ENCODE measurements around the gene NKX1-2.
A peak's percentile ranks its signal among the peaks of the same experiment; 100 is the strongest.

The NKX1-2 gene

DNA sequence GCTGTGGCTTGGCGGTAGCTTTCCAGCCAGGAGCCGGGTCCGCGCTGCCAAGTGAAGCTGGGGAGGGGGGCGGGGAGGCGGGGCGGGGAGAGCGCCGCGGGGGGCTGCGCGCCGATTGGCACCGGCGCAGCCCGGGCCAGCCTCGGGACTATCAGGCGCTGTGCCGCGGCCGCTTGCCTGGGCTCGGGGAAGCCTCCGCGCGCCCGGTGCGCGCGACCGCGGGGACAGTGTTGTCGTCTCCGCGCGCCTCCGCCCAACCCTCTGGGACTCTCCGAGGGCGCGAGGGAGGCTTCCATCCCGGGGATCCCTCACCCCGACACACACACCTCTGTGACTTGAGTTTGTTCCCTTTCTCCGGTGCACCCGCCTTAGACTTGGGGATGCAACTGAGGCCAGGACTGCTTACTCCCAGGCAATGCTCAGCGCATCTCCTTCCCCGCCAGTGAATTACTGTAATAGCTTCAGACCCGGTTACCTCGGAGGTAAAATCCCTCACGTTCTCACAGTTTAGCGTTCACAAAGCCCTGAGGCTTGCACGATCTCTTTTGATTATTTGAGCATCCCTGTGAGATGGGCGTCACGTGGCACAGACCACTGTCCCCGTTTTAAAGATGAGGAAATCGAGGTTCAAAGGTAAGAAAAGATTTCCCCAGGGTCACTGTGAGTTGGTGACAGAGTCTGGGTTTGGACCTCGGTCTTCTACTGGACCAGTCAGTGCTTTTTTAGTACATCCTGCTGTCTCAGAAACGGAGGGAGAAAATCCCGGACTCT, at the start of gene NKX1-2:
Gene NKX1-2 (minus strand): TSS at position 24 of the 771 bp plus-strand sequence. CDS start 92 bp downstream, outside the sequence.
- Mint-ChIP-seq H3K27ac (no peak within 1 kb of the TSS), H3K4me1 (ENCODE audit: low read depth) (peaks cover 17% of the 10 kb centered on the region), H3K4me3 (peak within 1 kb of the TSS; percentile 67)

DNA sequence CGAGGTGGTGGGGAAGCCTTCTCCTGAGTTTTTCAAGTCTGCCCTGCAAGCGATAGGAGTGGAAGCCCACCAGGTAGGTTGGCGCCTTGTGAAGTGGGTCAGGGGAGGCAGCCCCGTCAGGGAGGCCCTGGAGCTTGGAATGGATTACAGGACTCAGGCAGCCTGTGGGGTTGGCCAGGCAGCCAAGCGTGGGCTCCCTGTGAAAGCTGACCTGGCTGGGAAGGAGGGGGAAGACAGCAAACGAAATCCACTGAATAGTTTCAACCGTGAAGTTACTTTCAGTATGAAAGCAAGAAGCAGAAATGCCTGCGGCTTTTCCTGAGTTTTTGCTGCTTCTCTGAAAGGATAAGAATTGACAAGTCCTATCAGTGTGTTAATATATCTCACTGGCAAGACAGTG, 48.2 kb upstream of the NKX1-2 start:
- H3K9me3 Mint-ChIP-seq (ENCODE audit: low read depth): peaks cover 3% of the 10 kb centered on the region
- H3K27ac Mint-ChIP-seq: no peak overlapping the region
- H3K27me3 Mint-ChIP-seq: no peaks in the 10 kb centered on the region
- H3K36me3 Mint-ChIP-seq: peaks cover 16% of the 10 kb centered on the region
- no peak overlapping the region for H3K4me3 Mint-ChIP-seq
- peaks cover 15% of the 10 kb centered on the region for H3K4me1 Mint-ChIP-seq (ENCODE audit: low read depth)

More for the DNA sequence above, at the start of gene NKX1-2:
- Mint-ChIP-seq H3K9me3 (ENCODE audit: low read depth) (no peaks in the 10 kb centered on the region), H3K36me3 (no peaks in the 10 kb centered on the region), H3K27me3 (peaks cover 39% of the 10 kb centered on the region)

DNA sequence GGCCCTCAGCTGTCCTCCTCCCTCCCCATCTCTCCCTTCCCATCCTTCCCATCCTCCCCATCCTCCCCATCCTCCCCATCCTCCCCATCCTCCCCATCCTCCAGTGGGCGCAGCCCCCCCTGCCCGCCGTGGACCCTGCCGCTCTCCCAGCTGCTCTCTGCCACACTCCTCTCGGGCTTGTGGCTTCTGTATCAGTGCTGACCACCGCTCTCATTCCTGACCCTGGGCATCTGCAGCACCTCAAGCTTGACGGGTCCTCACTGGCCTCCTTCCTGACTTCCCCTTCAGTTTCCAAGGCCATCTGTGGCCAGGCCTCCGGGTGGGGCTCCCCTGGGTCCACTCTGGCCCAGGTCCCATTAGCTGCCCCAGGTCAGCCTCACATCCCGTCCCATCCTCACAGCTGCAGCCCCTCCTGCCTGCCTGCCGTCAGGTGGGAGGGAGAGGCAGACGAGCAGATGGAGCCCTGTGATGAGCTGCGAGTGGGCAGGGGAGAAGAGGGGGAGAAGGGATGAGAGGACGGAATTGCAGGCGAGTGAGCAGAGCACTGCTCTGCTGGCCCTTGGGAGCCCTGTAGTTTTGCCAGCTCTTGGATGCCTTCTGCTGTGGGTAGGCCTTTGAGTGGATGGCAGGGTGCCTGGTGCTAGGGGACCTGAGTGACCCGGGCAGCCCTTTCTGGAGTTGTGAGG, 47.5 kb upstream of the NKX1-2 start:
- peaks cover 18% of the 10 kb centered on the region for H3K4me1 Mint-ChIP-seq (ENCODE audit: low read depth)

DNA sequence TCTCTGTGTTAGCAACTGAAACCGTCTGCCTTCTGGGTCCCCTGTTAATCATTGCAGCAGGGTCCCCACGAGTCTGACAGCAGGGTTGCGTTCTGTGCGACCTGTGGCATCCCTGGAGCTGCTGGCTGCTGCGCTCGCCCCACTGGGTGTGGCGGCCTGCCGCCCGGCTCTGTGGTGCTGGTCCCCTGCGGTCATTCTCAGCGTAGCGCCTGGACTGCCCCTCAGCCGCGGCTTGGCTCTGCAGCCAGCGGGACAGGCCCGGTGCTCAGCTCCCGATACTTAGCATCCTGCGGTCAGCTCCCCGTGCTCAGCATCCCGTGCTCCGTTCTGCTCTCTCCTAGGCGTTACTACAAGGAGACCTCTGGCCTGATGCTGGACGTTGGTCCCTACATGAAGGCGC, 46.8 kb upstream of the NKX1-2 start:
- H3K4me3 Mint-ChIP-seq: no peak overlapping the region
- no peak overlapping the region for H3K27ac Mint-ChIP-seq
- peaks cover 3% of the 10 kb centered on the region for H3K9me3 Mint-ChIP-seq (ENCODE audit: low read depth)
- H3K4me1 Mint-ChIP-seq (ENCODE audit: low read depth): peaks cover 18% of the 10 kb centered on the region
- no peaks in the 10 kb centered on the region for H3K27me3 Mint-ChIP-seq
- peaks cover 15% of the 10 kb centered on the region for H3K36me3 Mint-ChIP-seq

More for the DNA sequence above, 47.5 kb upstream of the NKX1-2 start:
- Mint-ChIP-seq H3K27ac (no peak overlapping the region), H3K36me3 (peaks cover 18% of the 10 kb centered on the region), H3K4me3 (no peak overlapping the region), H3K9me3 (ENCODE audit: low read depth) (peaks cover 3% of the 10 kb centered on the region), H3K27me3 (no peaks in the 10 kb centered on the region)

DNA sequence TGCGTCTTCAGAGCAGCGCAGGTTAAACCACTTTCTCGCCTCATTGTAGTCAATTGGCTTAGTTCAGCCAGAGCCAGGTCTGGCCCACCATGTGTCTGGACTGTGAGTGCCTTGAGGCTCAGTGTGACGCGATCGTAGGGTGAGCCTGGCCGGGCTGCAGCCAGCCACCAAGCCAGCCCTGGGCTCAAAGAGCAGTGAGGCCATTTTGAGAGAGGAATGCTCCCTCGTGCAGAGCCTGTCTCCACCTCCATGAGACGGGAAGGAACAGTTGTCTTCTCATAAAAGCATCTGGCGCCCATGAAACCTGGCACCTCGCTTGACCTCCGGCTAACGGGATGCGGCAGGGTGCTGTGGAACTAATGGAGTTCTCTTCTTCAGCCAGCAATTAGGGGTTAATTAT, 46.3 kb upstream of the NKX1-2 start:
- Mint-ChIP-seq H3K27me3 (no peaks in the 10 kb centered on the region), H3K36me3 (peaks cover 14% of the 10 kb centered on the region), H3K9me3 (ENCODE audit: low read depth) (peaks cover 3% of the 10 kb centered on the region), H3K4me1 (ENCODE audit: low read depth) (peaks cover 18% of the 10 kb centered on the region), H3K27ac (no peak overlapping the region), H3K4me3 (no peak overlapping the region)

DNA sequence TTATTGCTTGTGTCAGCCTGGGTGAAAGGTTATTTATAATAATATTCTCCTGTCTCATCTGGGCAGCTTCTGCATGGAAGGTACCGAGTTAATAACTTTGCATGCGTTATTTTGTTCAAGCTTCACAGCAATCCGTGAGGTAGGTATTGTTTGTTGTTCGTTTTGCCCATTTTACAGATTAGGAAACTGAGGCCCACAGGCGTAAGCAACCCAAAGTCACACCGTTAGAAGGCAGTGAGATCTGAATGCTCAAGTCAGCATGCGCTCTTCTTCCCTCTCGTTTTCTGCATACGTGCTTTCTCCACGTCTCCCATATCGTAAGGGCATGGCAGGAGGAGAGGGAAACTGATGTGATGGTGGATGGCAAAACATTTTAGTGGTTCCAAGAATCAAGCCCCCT, 45.9 kb upstream of the NKX1-2 start:
- H3K36me3 Mint-ChIP-seq: peaks cover 11% of the 10 kb centered on the region
- H3K4me1 Mint-ChIP-seq (ENCODE audit: low read depth): peaks cover 18% of the 10 kb centered on the region
- no peak overlapping the region for H3K27ac Mint-ChIP-seq
- H3K4me3 Mint-ChIP-seq: no peak overlapping the region
- no peaks in the 10 kb centered on the region for H3K27me3 Mint-ChIP-seq
- peaks cover under 1% of the 10 kb centered on the region for H3K9me3 Mint-ChIP-seq (ENCODE audit: low read depth)

DNA sequence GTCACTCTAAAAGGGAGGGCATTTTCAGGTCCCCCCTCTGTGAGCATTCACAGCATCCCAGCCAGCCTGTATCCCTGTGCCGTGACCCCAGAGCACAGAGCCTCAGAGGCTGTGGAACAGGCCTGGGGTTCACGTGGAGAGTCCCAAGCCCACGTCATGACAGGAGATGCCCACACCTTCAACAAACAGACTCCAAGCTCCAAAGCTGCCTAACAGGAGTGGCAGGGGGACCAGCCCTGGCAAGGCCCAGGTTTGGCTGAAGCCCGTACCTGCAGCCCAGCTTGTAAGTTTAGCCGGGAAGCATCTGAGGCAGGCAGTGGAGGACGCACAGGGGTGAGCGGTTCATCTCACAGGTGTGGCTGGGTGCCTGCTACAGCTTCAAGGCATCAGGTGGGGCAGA, 45.3 kb upstream of the NKX1-2 start:
- Mint-ChIP-seq H3K36me3 (peaks cover 9% of the 10 kb centered on the region), H3K4me1 (ENCODE audit: low read depth) (peaks cover 18% of the 10 kb centered on the region), H3K4me3 (no peak overlapping the region), H3K9me3 (ENCODE audit: low read depth) (no peaks in the 10 kb centered on the region), H3K27ac (no peak overlapping the region), H3K27me3 (no peaks in the 10 kb centered on the region)

DNA sequence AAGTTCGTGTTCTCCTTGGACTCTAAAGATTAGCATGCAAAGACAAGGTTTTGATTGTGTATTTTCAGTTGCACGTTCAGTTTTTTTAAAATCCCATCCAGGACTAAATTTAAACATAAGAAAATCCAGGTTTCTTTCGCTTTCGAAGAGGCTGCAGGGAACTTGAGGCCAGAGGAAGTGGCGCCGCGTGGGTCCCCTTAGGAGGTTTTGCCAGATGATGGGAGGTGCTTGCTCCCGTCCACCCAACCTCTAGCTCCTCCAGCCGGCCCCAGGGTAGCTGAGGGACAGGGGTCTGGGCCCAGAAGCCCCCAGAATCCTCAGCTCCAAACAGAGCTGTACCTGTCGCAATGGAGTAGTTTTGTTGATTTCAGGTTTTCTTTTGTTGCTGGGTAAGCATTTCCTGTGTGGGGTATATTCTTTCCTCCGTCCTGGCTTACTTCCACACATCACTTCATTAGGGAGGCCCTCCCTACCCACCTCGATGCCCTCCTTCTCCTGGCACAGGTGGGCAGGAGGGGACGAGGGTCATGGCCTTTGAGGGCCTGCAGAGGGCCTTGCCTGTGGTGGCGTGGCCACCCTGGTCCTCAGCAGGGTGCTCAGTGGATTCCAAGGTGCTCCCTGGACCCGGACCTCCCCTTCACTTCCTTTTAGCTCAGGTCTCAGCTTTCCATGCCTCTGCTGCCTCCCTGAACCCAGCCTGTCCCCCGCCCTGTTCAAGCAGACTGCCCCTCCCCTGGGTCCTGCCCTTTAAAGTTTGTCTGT, 44.4 kb upstream of the NKX1-2 start:
- H3K9me3 Mint-ChIP-seq (ENCODE audit: low read depth): no peaks in the 10 kb centered on the region
- H3K4me1 Mint-ChIP-seq (ENCODE audit: low read depth): peaks cover 18% of the 10 kb centered on the region
- H3K36me3 Mint-ChIP-seq: peaks cover 4% of the 10 kb centered on the region
- H3K27ac Mint-ChIP-seq: no peak overlapping the region
- H3K4me3 Mint-ChIP-seq: peak overlapping the region; percentile 77
- no peaks in the 10 kb centered on the region for H3K27me3 Mint-ChIP-seq

DNA sequence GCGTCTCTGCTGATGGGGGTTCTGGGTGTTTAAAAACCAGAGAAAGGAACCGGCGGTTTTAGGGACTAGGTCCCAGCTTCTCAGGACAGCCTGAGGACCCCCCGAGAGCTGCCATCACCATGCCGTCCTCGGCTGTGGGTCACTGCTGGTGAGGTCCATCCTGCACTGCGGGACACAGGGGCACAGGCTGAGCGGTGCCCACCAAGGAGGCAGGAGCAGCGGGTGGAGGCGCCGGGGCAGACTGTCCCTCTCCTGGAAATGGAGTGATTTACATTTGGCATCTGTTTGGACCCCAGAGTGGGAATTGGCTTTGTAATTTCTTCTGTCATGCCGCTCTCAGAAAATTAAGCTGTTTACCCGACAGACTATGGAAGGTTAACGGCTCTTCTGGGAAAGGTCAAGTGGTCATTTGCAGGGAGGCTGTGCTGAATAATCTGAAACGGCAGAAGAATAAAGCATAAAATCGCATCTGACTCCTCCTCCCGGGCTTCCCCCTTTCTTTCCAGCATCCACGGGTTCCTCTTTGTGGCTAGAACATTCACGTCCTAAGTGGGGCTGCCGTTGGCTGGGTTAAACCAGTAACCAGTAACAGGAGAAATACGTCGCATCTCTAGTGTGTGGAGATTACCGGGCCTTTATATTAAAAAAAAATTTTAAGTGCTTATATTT, 43.5 kb upstream of the NKX1-2 start:
- Mint-ChIP-seq H3K27ac (no peak overlapping the region), H3K9me3 (ENCODE audit: low read depth) (no peaks in the 10 kb centered on the region), H3K27me3 (no peaks in the 10 kb centered on the region), H3K4me1 (ENCODE audit: low read depth) (peaks cover 18% of the 10 kb centered on the region), H3K4me3 (peak overlapping the region; percentile 77), H3K36me3 (peaks cover 7% of the 10 kb centered on the region)

DNA sequence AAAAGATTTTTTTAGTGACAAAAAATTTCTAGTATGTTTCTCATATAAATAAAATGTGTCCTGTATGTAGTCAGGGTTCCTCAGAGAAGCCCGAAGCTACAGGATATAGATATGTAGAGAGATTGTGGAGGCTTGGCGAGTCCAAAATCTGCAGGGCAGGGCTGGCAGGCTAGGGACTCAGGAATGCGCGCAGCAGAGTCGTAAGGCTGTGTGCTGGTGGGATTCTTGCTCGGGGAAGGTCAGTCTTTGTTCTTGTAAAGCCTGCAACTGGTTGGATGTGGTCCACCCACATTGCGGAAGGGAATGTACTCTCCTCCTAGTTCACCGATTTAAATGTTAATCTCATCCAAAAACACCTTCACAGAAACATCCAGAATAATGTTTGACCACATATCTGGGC, 42.4 kb upstream of the NKX1-2 start:
- Mint-ChIP-seq H3K9me3 (ENCODE audit: low read depth) (no peaks in the 10 kb centered on the region), H3K27ac (no peak overlapping the region), H3K36me3 (peaks cover 7% of the 10 kb centered on the region), H3K4me1 (ENCODE audit: low read depth) (peaks cover 18% of the 10 kb centered on the region), H3K27me3 (no peaks in the 10 kb centered on the region), H3K4me3 (no peak overlapping the region)

DNA sequence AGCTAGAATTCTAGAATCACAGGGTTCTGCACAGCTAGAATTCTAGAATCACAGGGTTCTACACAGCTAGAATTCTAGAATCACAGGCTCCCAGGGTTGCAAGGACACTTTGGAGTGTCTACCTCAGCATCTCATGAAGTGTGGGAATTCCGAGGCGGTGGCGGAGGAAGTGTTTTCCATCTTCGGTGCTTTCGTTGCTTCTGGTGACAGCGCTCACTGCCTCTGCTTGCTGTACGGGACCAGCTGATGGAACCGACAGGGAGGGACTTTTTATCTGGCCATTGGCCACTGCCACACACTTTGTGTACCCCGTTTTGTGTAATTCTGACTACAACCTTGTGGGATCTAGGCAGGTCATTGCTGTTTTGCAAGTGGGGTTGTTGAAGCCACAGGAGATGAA, 41.3 kb upstream of the NKX1-2 start:
- peaks cover 18% of the 10 kb centered on the region for H3K4me1 Mint-ChIP-seq (ENCODE audit: low read depth)
- H3K4me3 Mint-ChIP-seq: no peak overlapping the region
- H3K36me3 Mint-ChIP-seq: peaks cover 12% of the 10 kb centered on the region
- no peaks in the 10 kb centered on the region for H3K27me3 Mint-ChIP-seq
- no peaks in the 10 kb centered on the region for H3K9me3 Mint-ChIP-seq (ENCODE audit: low read depth)
- H3K27ac Mint-ChIP-seq: no peak overlapping the region

DNA sequence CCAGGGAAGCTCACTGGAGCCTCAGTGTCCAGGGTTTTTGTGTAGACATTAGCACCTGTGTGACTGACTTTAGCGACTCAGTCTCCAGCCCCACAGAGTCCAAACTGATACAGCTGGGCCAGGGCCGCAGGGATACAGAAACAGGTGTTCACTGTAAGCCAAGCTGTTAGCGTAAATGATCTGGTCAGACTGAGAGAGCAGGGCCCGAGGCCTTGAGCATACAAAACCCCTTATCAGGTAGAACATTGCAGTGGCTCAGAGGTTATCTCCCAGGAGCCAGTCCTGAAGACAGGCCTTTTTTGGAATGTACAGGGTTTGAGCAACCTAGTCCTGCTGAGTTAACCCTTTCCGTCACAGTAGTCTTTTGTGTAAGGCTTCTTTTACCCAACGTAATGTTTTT, 36.8 kb upstream of the NKX1-2 start:
- Mint-ChIP-seq H3K36me3 (peaks cover 14% of the 10 kb centered on the region), H3K4me1 (ENCODE audit: low read depth) (no peaks in the 10 kb centered on the region), H3K27me3 (no peaks in the 10 kb centered on the region)

DNA sequence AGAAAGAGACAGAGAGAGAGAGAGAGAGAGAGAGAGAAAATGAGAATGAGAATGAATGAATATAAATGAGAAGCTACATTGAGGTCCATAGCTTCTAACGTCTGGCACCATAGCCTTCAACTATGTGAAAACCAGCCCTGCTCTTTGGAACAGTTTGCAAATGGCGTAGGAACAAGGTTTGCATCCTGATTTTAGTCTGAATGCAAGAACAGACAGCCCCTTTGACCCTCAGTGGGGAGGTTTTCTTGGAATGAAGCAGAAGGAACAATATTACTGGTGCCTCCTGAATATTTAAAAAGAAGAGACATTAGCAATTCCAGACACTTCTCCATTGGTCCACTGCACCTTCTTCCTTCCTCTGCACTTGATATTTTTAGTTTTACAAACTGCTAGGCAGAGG, 34.8 kb upstream of the NKX1-2 start:
- H3K4me3 Mint-ChIP-seq: no peak overlapping the region
- no peaks in the 10 kb centered on the region for H3K4me1 Mint-ChIP-seq (ENCODE audit: low read depth)
- no peaks in the 10 kb centered on the region for H3K9me3 Mint-ChIP-seq (ENCODE audit: low read depth)
- peaks cover 12% of the 10 kb centered on the region for H3K36me3 Mint-ChIP-seq
- H3K27me3 Mint-ChIP-seq: no peaks in the 10 kb centered on the region
- no peak overlapping the region for H3K27ac Mint-ChIP-seq

More for the DNA sequence above, 36.8 kb upstream of the NKX1-2 start:
- Mint-ChIP-seq H3K4me3 (no peak overlapping the region), H3K27ac (no peak overlapping the region), H3K9me3 (ENCODE audit: low read depth) (no peaks in the 10 kb centered on the region)

DNA sequence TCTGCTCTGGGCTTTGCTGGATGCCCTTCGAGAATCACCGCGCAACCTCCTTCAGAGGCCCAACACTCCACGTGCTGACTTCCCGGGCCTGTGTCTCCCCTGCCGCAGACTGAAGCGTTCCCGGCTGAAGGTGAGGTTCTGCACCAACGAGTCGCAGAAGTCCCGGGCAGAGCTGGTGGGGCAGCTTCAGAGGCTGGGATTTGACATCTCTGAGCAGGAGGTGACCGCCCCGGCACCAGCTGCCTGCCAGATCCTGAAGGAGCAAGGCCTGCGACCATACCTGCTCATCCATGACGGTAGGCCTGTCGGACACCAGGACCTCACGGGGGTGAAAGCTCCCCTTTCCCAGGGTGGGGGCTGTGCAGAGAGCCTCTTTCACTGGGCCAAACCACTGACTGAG, 34.2 kb upstream of the NKX1-2 start:
- no peaks in the 10 kb centered on the region for H3K9me3 Mint-ChIP-seq (ENCODE audit: low read depth)
- no peaks in the 10 kb centered on the region for H3K4me1 Mint-ChIP-seq (ENCODE audit: low read depth)
- no peak overlapping the region for H3K4me3 Mint-ChIP-seq
- peaks cover 11% of the 10 kb centered on the region for H3K36me3 Mint-ChIP-seq
- no peaks in the 10 kb centered on the region for H3K27me3 Mint-ChIP-seq
- no peak overlapping the region for H3K27ac Mint-ChIP-seq

DNA sequence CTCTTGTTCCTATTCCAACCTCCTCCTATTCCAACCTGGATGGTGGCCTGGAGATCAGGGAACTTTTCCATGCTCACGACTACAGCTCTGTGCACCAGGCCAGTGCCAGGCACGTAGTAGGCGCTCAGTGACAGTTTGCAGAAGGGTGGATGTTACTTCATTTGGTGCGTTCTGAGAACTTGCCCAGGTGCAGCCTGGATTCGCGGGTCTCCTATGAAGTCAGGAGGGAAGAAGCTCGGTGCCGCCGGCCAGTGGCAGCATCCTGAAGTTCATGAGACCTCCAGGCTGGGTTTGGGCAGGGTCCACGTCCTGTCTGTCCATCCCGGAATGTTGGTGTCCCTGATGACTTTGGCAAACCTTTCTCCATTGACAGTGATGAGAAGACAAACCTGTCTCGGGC, 33.0 kb upstream of the NKX1-2 start:
- no peaks in the 10 kb centered on the region for H3K27me3 Mint-ChIP-seq
- no peaks in the 10 kb centered on the region for H3K9me3 Mint-ChIP-seq (ENCODE audit: low read depth)
- H3K36me3 Mint-ChIP-seq: peaks cover 9% of the 10 kb centered on the region
- no peak overlapping the region for H3K4me3 Mint-ChIP-seq
- H3K4me1 Mint-ChIP-seq (ENCODE audit: low read depth): no peaks in the 10 kb centered on the region
- H3K27ac Mint-ChIP-seq: no peak overlapping the region
